GM10266 (cell line): ENCODE measurements around the gene FXYD4.

Experiments used
- DNase-seq: peaks from one replicate; pipeline ENCODE4 v3.0.0; 2012; ENCODE audit errors: extremely low spot score
- CTCF ChIP-seq: IDR thresholded peaks from 2 replicates; pipeline ENCODE4 v1.5.1; 2012; ENCODE audit warnings: mild to moderate bottlenecking, low read depth; ENCODE audit not compliant: control insufficient read depth, insufficient read depth; ENCODE audit errors: missing control alignments

FXYD4 gene

GRCh38 chr10:43408331-43408709 lies 36.9 kb downstream of the FXYD4 start:
- TF ChIP-seq CTCF, result no peak
- no peak for DNase-seq

GRCh38 chr10:43408710-43409384 lies 37.4 kb downstream of the FXYD4 start, which contains the start of gene HNRNPF:
HNRNPF (minus strand) TSS chr10:43409186; CDS start chr10:43387884, 21,302 bp downstream.
- peak; percentile 95 for DNase-seq
- TF ChIP-seq CTCF, result no peak

GRCh38 chr10:43409385-43410109 lies 38.1 kb downstream of the FXYD4 start:
- no peak for TF ChIP-seq CTCF
- DNase-seq, result no peak

- TF ChIP-seq CTCF, result no peak
- DNase-seq, result no peak
Observed at GRCh38 chr10:43410345-43410744, 38.9 kb downstream of the FXYD4 start.

GRCh38 chr10:43411536-43411935 lies 40.1 kb downstream of the FXYD4 start:
- TF ChIP-seq CTCF, result no peak
- no peak for DNase-seq

- DNase-seq, result no peak
- no peak for TF ChIP-seq CTCF
Observed at GRCh38 chr10:43415544-43415943, 44.1 kb downstream of the FXYD4 start.
